Measurements from ENCODE around the gene FRMD4A. TPM values are rescaled to one million over a fixed set of nuclear protein-coding genes. Genes with fewer than 3 reads are reported as not detected.

FRMD4A gene
- total RNA-seq, 1 donor from 2014 or later = 236 TPM

GRCh38 chr10:13643016-13643415, 687.7 kb downstream of the FRMD4A start:
- Mint-ChIP-seq H3K27me3 (ENCODE audit: unreplicated experiment) (no peaks in the 10 kb centered on the region), H3K36me3 (ENCODE audit: unreplicated experiment) (peaks cover 72% of the 10 kb centered on the region), H3K9me3 (ENCODE audit: unreplicated experiment) (peaks cover 11% of the 10 kb centered on the region), H3K4me3 (ENCODE audit: unreplicated experiment) (no peak overlapping the region), H3K4me1 (ENCODE audit: unreplicated experiment) (peaks cover 6% of the 10 kb centered on the region), H3K27ac (ENCODE audit: unreplicated experiment) (no peak overlapping the region)
- no peak for TF ChIP-seq CTCF (IDR thresholded peaks at IDR 0.05)
- no peak for DNase-seq (ENCODE audit: extremely low spot score, unreplicated experiment)

- DNase-seq (ENCODE audit: extremely low spot score, unreplicated experiment) = no peak
- Mint-ChIP-seq H3K9me3 (ENCODE audit: unreplicated experiment) (peaks cover 11% of the 10 kb centered on the region), H3K4me1 (ENCODE audit: unreplicated experiment) (peaks cover 14% of the 10 kb centered on the region), H3K4me3 (ENCODE audit: unreplicated experiment) (no peak overlapping the region), H3K27ac (ENCODE audit: unreplicated experiment) (no peak overlapping the region), H3K36me3 (ENCODE audit: unreplicated experiment) (peaks cover 68% of the 10 kb centered on the region), H3K27me3 (ENCODE audit: unreplicated experiment) (no peaks in the 10 kb centered on the region)
- TF ChIP-seq CTCF (IDR thresholded peaks at IDR 0.05) = no peak
Observed at GRCh38 chr10:13642293-13642692, 688.4 kb downstream of the FRMD4A start.

- H3K27ac Mint-ChIP-seq (ENCODE audit: unreplicated experiment) = peak overlapping the region; percentile 42
Observed at GRCh38 chr10:13637894-13638293, 692.8 kb downstream of the FRMD4A start.

GRCh38 chr10:13637303-13637856, 693.3 kb downstream of the FRMD4A start:
- peaks cover 4% of the 10 kb centered on the region for H3K9me3 Mint-ChIP-seq (ENCODE audit: unreplicated experiment)
- H3K27me3 Mint-ChIP-seq (ENCODE audit: unreplicated experiment) = no peaks in the 10 kb centered on the region
- TF ChIP-seq CTCF (IDR thresholded peaks at IDR 0.05) = no peak
- H3K4me3 Mint-ChIP-seq (ENCODE audit: unreplicated experiment) = no peak overlapping the region
- H3K4me1 Mint-ChIP-seq (ENCODE audit: unreplicated experiment) = peaks cover 22% of the 10 kb centered on the region
- peaks cover 35% of the 10 kb centered on the region for H3K36me3 Mint-ChIP-seq (ENCODE audit: unreplicated experiment)
- H3K27ac Mint-ChIP-seq (ENCODE audit: unreplicated experiment) = peak overlapping the region; percentile 42
- no peak for DNase-seq (ENCODE audit: extremely low spot score, unreplicated experiment)

More at GRCh38 chr10:13637894-13638293, 692.8 kb downstream of the FRMD4A start:
- H3K4me1 Mint-ChIP-seq (ENCODE audit: unreplicated experiment) = peaks cover 22% of the 10 kb centered on the region
- peaks cover 40% of the 10 kb centered on the region for H3K36me3 Mint-ChIP-seq (ENCODE audit: unreplicated experiment)
- no peak for TF ChIP-seq CTCF (IDR thresholded peaks at IDR 0.05)
- H3K27me3 Mint-ChIP-seq (ENCODE audit: unreplicated experiment) = no peaks in the 10 kb centered on the region
- H3K9me3 Mint-ChIP-seq (ENCODE audit: unreplicated experiment) = peaks cover 10% of the 10 kb centered on the region
- no peak overlapping the region for H3K4me3 Mint-ChIP-seq (ENCODE audit: unreplicated experiment)
- no peak for DNase-seq (ENCODE audit: extremely low spot score, unreplicated experiment)

- no peak overlapping the region for H3K4me3 Mint-ChIP-seq (ENCODE audit: unreplicated experiment)
- peak overlapping the region; percentile 23 for H3K27ac Mint-ChIP-seq (ENCODE audit: unreplicated experiment)
- DNase-seq (ENCODE audit: extremely low spot score, unreplicated experiment) = no peak
- peaks cover 34% of the 10 kb centered on the region for H3K36me3 Mint-ChIP-seq (ENCODE audit: unreplicated experiment)
- no peaks in the 10 kb centered on the region for H3K27me3 Mint-ChIP-seq (ENCODE audit: unreplicated experiment)
- no peak for TF ChIP-seq CTCF (IDR thresholded peaks at IDR 0.05)
- H3K9me3 Mint-ChIP-seq (ENCODE audit: unreplicated experiment) = no peaks in the 10 kb centered on the region
- peaks cover 22% of the 10 kb centered on the region for H3K4me1 Mint-ChIP-seq (ENCODE audit: unreplicated experiment)
Observed at GRCh38 chr10:13636776-13637175, 693.9 kb downstream of the FRMD4A start.

All from osteocyte (in vitro differentiated cells).